ENCODE results near the gene ROBO1. TPM values are rescaled to one million over a fixed set of nuclear protein-coding genes. Genes with fewer than 3 reads are reported as not detected.

The ROBO1 gene
- total and polyA plus RNA-seq, 2 donors (not counting 3 experiments of a cell fraction or from before 2014, with no cell fraction given), result 5.9 to 14.2 TPM

GRCh38 chr3:78825118-78825857 is 942.5 kb downstream of the ROBO1 start:
- Histone ChIP-seq H3K79me2 (ENCODE audit: control insufficient read depth, insufficient read depth, low read length) (no peaks in the 10 kb centered on the region), H3K9ac (replicated peaks; ENCODE audit: extremely low read depth, insufficient read depth, low read length) (no peak overlapping the region), H3K4me3 (replicated peaks in 1 of 3; ENCODE audit: insufficient read depth in 1 of 3, low read depth in 1 of 3, low read length in 3 of 3) (no peak overlapping the region), H3K27ac (ENCODE audit: insufficient read depth, low read depth, low read length) (no peak overlapping the region), H3K9me3 (replicated peaks; ENCODE audit: control insufficient read depth, insufficient read depth, low read length) (no peaks in the 10 kb centered on the region), H3K27me3 (ENCODE audit: control insufficient read depth in 2 of 2, insufficient read depth in 2 of 2, low read length in 2 of 2) (no peaks in the 10 kb centered on the region), H3K4me1 (ENCODE audit: control insufficient read depth, extremely low read depth, insufficient read depth, low read length) (no peaks in the 10 kb centered on the region), H3K36me3 (ENCODE audit: control insufficient read depth in 2 of 2, extremely low read depth in 1 of 2, insufficient read depth in 2 of 2, low read length in 2 of 2) (no peaks in the 10 kb centered on the region), H3K9me1 (replicated peaks; ENCODE audit: control insufficient read depth, extremely low read depth, insufficient read depth, low read length) (no peaks in the 10 kb centered on the region), H2AFZ (ENCODE audit: low read depth, low read length) (no peak overlapping the region), H3K4me2 (ENCODE audit: insufficient read depth, low read length) (no peak overlapping the region), H4K20me1 (replicated peaks; ENCODE audit: control insufficient read depth, extremely low read depth, insufficient read depth, low read length) (no peaks in the 10 kb centered on the region)
- dilution Hi-C loops (cut with MboI; ENCODE audit: extremely low pct_ligation_motif_present, low sequenced_read_pairs) (no loop called here), intact Hi-C loops (cut with micrococcal nuclease) (no loop called here)
- BruUV-seq (replicated peaks), result no TSS peak
- no peak for DNase-seq (ENCODE audit: low read depth, low spot score)
- no peak for FAIRE-seq
- CTCF ChIA-PET, result interaction anchor here (0.7 kb wide), 1 partner anchor 12 kb away, joined by 3 read pairs; no protein-coding TSS in a partner anchor
- POLR2A ChIA-PET, result no interaction called here
- TF ChIP-seq, protein P1, sequence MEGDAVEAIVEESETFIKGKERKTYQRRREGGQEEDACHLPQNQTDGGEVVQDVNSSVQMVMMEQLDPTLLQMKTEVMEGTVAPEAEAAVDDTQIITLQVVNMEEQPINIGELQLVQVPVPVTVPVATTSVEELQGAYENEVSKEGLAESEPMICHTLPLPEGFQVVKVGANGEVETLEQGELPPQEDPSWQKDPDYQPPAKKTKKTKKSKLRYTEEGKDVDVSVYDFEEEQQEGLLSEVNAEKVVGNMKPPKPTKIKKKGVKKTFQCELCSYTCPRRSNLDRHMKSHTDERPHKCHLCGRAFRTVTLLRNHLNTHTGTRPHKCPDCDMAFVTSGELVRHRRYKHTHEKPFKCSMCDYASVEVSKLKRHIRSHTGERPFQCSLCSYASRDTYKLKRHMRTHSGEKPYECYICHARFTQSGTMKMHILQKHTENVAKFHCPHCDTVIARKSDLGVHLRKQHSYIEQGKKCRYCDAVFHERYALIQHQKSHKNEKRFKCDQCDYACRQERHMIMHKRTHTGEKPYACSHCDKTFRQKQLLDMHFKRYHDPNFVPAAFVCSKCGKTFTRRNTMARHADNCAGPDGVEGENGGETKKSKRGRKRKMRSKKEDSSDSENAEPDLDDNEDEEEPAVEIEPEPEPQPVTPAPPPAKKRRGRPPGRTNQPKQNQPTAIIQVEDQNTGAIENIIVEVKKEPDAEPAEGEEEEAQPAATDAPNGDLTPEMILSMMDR (IDR thresholded peaks at IDR 0.05; ENCODE audit: extremely low read depth in 1 of 2, insufficient read depth in 1 of 2, low read depth in 1 of 2, low read length in 2 of 2), result no peak
- TF ChIP-seq POLR2A (IDR thresholded peaks at IDR 0.05; ENCODE audit: low read depth, low read length) (no peak), MAX (IDR thresholded peaks at IDR 0.05; ENCODE audit: insufficient read depth, insufficient read length) (no peak), JUN (IDR thresholded peaks at IDR 0.05; ENCODE audit: borderline replicate concordance, insufficient read depth, insufficient read length, low read depth) (no peak), POLR2AphosphoS5 (IDR thresholded peaks at IDR 0.05; ENCODE audit: insufficient read depth, low read depth, low read length) (no peak), FOS (IDR thresholded peaks at IDR 0.05; ENCODE audit: borderline replicate concordance, insufficient read depth, low read length) (no peak), MYC (IDR thresholded peaks at IDR 0.05; ENCODE audit: low read depth, low read length) (no peak), EZH2 (IDR thresholded peaks at IDR 0.05; ENCODE audit: borderline replicate concordance, low read depth, low read length, severe bottlenecking) (no peak), GATA2 (IDR thresholded peaks at IDR 0.05; ENCODE audit: insufficient read depth, insufficient read length, low read depth, low read length) (no peak)

Data from endothelial cell of umbilical vein (primary cell).